WTC11 (cell line): ENCODE data around the gene PNCK.

ENCODE experiments used
- JUN ChIP-seq: sonication (generic); formaldehyde crosslinking; IDR thresholded peaks from 2 replicates; pipeline ENCODE4 v1.8.0; 2023; ENCODE audit warnings: mild to moderate bottlenecking, missing genetic modification reagents
- KAT7 ChIP-seq: sonication (generic); formaldehyde crosslinking; IDR thresholded peaks from 2 replicates; pipeline ENCODE4 v1.8.1; 2023; ENCODE audit warnings: missing genetic modification reagents, mild to moderate bottlenecking, borderline replicate concordance
- TF ChIP-seq, protein P1 (sequence below): fragments of 200-600 bp; IDR thresholded peaks from 2 replicates; pipeline ENCODE4 v1.8.0; 2022; ENCODE audit warnings: antibody characterized with exemption

DNA sequence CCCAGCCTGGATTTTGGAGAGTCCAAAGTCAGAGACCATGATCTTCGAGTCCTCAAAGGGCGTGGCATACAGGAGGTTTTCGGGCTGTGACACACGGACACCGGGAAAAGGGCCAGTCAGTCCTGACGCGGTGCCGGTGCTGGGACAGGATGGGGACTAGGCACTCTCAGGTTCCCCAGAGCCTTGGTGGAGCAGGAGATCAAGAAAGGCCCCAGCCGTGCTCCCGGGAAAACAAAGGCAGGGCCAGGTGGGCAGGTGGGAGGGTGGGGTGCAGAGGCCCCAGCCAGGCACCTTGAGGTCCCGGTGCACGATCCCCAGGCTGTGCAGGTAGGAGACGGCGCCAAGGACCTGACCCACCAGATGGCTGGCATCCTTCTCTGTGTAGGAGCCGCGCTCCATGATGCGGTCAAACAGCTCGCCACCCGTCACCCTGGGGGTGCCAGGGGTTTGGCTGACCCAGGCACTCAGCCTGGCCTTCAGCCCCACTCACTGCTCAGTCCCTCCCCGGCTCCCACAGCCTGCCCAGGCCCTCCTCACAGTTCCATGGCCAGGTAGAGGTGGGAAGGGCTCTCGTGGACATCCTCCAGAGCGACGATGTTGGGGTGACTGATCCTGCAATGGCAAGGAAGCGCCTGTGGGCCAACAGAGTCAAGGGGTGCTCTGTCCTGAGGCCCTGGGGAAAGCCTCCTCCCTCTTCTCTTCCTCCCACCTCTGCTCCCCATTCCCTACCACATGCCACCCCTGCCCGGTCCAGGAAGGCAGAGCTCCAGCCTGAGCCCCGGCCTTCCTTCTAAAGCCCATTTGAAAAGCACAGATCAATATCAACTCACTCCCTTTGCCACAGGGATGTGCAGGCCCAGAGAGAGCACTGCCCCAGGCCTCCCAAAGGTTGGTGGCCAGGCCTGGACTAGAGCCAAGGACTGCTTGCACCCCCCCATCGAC is 1.8 kb downstream of the PNCK start:
- TF ChIP-seq KAT7 (CRISPR knock-in tag) (no peak), JUN (no peak)
- TF ChIP-seq, protein P1, sequence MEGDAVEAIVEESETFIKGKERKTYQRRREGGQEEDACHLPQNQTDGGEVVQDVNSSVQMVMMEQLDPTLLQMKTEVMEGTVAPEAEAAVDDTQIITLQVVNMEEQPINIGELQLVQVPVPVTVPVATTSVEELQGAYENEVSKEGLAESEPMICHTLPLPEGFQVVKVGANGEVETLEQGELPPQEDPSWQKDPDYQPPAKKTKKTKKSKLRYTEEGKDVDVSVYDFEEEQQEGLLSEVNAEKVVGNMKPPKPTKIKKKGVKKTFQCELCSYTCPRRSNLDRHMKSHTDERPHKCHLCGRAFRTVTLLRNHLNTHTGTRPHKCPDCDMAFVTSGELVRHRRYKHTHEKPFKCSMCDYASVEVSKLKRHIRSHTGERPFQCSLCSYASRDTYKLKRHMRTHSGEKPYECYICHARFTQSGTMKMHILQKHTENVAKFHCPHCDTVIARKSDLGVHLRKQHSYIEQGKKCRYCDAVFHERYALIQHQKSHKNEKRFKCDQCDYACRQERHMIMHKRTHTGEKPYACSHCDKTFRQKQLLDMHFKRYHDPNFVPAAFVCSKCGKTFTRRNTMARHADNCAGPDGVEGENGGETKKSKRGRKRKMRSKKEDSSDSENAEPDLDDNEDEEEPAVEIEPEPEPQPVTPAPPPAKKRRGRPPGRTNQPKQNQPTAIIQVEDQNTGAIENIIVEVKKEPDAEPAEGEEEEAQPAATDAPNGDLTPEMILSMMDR: no peak
